GM21528 (cell line): ENCODE measurements around the gene COMMD3.
A peak's percentile ranks its signal among the peaks of the same experiment; 100 is the strongest.
"Not testable (repeated sequence)": the region's sequence is repeated elsewhere in the genome, so short reads cannot be mapped to it uniquely, and the experiment has no call there.

Source experiments
- ATAC-seq: cut with Tn5 transposase; IDR thresholded peaks from one replicate; pipeline ENCODE4 v1.9.1; 2021; ENCODE audit warnings: mild to moderate bottlenecking, moderate library complexity; ENCODE audit not compliant: unreplicated experiment, low FRiP score

The COMMD3 gene

DNA sequence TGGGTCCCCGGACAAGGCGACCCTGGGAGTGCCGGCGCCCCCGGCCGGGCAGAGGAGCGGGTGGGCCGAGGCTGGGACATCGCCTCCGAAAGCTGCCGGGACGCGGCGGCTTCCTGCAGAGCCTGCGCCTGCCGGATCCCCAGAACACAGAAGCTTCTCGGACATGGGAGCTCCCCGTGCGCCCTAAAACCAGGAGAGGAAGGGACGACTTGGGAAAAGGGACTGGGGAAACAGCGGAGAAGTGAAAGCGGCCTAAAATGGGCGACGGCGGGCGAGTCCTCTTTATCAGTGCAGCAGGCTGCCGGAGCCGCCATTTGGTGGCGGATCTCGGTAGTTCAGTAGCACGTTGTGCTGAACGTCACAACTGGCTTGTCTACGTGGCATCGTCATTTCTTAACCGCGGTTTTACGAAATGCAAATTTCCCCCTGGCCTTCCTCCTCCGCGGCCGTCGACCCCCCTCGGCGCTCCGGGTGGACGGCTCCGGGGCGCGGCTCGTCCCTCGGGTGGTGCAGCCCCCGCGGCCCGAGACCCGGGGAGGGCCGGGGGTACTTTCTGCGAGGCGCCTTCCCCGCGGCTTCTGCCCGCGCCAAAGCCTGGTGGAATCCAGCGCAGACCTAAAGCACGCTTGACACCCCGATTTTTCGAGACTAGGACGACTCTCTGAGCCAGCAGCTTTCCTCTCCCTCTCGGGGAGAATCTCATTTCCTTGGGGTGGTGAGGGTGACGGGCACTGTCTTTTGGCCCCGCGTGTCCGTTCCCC lies 19.2 kb downstream of the COMMD3 start:
- ATAC-seq, result peak; percentile 38

DNA sequence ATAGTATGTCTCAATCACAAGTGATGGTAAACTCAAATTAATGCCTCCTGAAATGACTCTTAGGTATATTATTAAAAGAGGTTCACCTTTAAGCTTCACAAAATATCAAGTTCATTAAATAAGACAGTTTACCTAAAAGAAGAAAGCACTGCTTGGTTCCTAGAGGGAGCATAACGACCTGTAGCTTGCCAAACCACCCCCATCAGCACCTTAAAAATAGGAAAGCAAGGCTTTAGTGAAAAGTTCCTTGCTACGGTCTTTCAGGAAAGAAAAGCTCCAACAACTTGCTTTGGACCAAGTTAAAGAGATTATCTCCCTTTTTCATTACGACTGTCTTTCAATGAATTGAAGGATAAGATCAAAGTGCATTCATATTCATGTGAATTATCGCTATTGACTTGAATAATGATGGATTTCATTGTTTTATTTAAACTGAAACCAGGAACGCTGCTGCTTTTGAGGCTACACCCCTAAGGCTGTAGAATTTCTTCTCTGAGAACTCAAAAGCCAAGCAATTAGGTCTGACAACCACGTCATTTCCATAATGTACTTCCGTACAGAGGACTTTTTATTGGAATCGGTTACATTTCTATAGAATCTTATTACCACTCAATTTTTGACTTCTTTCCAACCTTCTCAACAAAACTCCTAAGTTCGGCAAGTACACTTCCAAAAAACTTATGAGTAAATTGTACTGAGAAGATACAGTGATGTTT lies 22.2 kb downstream of the COMMD3 start:
- no peak for ATAC-seq

DNA sequence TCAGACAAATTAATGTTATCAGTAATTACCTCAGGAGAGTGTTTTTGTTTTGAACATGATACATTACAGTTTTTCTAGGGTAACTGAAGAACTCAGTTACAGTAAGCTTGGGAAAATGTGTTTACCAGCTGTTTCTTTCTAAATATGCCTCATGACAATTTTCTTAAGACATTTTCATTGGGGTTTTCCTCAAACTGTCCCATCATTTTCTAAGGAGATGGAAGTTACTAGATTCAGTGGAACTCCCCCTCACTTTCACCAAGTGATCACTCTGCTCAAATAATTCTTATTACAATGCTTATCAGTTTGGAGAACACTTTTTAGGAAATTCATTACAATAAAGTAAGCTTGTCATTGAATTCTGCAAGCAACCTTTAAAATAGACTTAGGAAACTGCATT lies 22.7 kb downstream of the COMMD3 start:
- no peak for ATAC-seq

DNA sequence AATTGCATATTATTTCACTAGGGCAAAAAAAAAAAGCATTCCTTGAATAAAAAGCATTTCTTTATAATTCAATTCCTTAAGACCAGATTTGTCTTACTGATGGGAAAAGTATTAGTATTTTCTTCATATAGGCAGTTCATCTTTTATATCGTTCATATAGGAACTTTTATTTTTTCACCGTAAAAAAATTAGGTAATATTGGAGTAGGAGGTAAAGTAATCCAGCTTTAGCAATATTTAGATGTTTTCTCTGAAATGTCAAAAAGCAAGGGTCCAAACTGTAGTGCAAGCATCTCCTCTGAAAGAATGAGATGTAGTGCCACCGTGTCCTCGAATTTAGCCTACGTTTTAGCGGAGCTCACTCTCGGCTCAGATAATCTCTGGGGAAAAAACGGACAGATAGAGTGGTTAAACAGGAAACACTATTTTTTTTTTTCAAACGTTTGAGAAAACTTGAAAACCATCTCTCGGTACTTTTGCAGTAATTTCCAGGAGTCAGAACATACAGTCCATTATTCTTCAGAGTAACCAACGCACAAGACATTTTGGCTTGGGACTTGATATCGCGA lies 23.7 kb downstream of the COMMD3 start:
- no peak for ATAC-seq

DNA sequence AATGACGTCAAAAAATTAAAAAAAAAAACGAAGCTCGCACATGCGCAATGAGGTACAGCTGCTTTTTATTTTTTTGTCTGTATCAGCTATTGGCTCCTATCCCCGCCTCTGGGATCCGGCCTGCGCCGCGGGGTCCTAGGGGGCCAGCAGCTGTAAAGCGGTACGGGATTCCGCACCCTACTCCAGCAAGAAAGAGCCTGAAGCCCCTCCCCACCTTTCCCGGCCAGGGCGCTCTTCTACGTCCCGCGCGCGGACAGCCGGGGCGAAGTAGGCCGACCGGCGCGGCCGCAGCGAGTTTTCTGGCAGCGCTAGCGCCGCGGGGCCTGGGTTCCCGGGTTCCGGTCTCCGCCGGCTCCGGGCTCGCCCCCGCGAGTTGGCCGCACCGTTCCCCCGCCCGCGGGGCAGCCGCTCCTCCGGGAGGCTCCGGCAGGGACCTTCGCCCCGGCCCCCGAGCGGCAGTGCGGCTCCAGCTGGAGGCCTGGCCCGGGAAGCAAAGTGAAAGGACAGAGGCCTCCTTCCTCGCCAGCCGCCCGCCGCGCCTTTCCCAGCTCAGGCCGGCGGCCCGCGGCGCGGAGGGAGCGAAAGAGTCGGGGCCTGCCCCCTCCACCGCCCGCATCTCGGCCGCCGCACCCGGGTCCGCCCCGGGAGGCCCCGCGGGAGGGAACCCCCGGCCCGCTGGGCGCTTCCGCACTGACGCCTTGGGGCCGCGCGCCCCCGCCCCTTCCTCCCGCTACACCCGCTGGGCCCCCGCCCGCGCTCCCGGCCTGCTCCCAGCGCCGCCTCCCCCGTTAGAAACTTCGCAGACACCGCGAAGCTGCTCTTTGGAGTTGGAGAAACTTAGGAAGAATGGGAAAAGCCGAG lies 24.4 kb downstream of the COMMD3 start:
- ATAC-seq, result peak; percentile 53

DNA sequence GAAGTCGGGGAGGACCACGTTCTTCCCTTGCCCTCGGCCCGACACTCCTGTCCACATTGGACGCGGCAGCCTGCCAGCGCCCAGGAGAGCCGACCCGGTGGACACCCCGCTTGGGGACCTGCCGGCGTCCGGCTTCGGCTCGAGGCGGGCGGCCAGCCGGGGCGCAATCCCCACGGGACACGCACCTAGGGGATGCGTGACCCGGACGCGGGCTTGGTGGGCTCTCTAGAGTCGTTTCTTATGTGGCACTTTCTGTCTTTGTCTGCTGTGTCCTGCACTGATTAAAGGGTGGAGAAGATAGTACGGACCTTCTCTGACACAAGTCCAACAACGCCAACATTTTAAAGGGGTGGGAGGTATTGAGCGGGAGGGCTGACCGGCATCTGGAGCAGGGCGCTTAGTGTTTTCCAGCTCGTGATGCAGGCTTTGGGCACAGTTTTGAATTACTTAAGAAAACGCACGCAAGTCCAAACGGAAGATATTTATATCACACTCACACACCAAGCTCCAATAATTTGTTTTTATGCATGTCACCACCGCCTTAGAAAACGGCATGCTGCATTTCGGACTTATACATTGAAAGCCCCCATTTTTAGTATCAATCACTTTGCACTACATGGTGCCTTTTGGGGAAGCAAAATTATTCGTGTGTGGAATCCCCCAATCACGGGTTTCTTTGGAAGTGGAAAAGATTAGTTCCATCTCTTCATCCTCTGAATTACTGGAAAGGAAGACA lies 25.2 kb downstream of the COMMD3 start:
- peak; percentile 18 for ATAC-seq

DNA sequence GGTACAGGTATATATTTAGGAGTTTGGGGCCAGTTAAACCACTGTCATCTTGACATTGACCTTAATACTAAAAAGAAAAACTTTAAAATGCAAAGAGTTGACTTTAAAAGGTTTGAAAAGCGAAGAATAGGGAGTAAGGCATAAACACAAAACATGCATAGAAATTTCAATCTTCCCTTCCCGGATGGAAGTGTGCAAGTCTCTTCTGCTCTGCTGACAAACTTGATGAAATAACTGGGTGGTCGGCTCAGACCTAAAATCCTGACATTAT lies 25.7 kb downstream of the COMMD3 start:
- no peak for ATAC-seq

DNA sequence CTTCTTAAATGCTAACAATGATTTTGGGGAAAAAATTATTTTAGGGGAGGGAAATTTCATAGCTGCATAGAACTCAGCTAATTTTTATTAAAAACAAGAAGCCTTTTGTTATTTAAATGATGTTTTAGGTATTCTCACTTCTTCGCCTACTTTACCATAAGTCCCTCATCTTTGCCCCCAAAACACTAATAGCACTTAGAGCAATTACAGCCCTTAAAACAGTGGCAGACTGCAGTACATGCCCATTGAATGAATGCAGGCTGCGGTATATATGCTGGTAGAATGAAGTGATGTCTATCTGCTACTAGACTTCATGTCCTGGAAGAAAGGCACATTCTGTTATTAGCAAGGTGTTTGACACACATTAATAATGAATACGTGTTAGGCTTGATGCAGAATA lies 26.2 kb downstream of the COMMD3 start:
- ATAC-seq, result no peak

DNA sequence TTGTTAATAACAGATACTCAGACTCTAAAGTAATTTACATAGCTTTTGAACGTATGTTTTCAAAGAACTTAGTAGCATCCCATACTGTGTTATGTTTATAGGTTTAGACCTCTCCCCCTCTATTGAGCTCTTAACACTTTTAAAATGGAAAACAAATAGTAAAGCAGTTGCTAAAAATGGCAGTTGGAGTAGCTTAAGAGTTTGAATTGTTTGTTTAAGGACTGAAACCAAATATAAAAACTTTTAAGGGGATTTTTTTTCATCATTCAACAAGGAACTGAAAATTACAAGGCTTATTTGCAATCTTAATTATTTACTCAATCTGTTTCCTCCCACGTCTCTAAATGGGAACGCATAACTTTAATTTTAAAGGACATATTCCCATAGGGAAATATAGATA lies 27.5 kb downstream of the COMMD3 start:
- ATAC-seq, result no peak

DNA sequence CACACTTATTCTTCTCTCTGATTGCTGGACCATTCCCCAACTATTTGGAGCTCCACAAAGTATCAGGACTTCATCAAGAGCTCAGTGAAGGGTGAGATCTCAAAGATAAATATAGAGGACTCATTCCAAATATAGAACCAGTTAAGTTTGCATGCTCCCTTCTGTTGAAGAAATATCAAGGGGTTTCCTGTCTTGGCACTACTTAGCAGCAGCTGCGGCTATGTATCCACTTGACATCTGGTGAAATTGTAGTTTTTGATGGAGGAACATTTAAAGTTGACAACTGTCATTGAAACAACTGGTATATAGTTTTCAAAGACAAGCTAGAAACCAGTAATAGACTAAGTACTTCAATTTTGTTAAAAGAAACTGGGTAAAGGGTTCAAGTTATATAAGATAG lies 28.1 kb downstream of the COMMD3 start:
- ATAC-seq, result no peak

DNA sequence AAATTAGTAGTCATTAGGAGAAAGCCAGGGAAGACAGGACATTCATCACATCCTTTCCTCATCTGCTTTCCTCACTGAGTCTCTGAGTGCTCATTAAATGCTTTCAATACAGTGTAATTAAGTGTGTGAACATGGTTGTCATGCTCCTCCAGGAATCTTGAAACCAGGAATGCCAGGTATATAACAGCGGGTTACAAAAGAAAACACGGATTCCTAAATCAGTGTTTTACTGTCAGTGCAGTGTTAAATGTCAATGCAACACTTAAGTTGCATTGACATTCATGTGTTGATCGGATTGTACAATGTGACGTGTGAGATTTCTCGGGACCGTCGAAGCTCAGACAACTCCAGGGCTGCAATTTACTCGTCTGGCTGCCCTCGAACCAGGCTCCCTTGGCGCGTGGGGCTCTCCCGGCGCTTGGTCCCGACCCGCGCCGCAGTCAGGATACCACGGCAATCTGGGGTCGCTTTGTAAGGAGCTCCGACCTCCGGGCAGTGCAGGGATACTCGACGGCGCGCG lies 28.7 kb downstream of the COMMD3 start:
- ATAC-seq, result no peak

DNA sequence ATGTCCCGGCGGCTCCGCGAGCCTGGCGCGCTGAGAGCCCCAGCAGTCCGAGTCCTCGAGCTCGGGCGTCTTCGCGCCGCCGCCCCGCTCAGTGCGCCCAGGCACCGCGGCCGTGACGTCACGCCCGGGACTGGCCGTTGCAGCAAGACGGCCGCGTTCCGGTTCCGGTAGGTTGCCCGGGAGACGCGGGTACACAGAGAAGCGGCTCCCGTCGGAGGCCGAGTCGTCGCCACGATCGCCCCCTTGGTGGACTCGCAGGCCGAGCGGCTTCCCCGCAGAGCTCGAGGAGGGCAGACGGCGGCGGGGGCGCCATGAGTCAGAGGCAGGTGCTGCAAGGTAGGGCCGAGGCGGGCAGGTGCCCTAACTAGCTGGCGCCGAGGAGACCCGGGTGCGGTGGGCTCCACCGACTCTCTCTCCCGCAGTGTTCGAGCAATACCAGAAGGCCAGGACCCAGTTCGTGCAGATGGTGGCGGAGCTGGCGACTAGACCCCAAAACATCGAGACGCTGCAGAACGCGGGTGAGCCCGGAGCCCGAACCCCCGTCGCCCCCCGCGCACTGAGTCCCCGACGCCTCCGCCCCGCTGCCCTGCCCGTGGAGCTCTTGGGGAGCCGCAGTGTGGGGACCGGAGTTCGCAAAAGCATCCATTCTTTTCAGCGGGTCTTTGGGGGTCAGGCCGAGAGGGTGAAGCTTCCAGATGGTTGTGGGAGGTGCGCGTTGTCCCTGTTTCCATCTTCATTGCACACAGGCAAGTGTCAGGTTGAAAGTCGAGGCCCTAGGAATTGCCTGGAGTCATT lies 29.3 kb downstream of the COMMD3 start, which contains the start of gene SPAG6:
Gene SPAG6, plus strand, starts transcription at position 196 of the 795 bp plus-strand sequence. Its CDS starts 116 bp downstream, at position 312.
- no peak for ATAC-seq

DNA sequence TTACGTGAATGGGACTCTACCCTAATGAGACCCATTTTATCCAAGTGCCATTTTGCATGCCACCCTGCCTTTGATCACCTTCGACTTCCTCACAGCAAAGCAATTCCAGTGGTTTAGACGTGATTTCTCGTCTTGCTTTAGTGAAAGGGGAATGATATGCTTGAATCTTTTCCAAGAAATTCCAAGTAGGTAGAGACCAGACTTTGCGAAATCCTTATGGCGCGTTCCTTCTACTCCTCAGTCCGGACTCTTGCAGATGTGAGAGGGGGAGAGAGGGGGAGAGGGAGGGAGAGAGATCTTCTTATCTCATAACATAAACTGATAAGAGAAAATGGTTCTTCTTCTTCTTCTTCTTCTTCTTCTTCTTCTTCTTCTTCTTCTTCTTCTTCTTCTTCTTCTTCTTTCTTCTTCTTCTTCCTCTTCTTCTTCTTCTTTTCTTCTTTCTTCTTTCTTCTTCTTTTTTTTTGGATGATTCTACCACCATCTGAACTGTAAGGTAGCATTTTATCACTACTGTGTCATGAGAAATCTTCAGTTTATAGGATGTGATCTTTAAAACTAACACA lies 30.0 kb downstream of the COMMD3 start:
- ATAC-seq, result no peak

DNA sequence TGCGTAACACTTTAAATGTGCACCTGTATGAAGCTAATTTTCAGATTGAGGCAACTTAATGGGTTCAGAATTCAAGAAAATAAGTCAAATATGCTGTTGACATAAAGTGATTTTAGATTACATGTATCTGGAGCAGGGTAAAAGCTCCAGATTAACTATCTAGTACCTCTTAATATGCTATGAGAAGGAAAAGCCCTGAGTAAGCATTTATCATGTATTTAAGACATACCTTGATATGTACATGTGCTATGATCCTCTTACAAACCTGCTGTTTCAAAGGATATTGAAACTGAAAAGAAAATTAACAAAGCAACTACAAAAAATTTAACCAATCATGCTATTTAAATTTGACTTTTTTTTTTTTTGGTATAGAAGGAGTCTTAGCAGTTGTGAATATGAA lies 33.6 kb downstream of the COMMD3 start:
- ATAC-seq, result no peak

DNA sequence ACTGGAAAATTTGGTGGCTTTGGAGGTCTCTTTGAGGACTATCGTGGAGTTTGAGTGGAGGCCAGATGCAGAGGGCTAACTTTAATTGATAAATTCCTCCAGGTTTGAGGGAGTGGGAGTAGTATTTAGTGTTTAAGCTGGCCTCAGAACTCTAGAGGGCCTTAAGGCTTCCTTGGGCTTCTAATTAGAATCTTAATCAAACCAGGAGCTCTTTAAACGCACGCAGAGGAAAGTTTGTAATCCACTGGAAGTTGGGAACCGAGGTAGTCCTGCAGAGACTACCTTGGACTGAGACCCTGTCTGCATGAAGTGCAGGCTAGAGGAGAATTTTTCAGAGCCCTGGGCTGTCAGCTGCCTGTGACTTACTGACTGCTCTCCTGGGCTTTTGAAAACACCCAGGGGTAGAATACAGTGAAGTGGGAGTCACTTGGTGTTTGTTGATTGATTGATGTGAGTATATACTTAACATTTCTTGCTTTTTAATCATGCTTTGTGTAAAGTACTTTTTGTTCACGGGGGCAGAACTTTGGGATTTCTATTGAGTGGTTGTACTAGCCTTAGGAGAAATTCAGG lies 35.0 kb downstream of the COMMD3 start:
- no peak for ATAC-seq

DNA sequence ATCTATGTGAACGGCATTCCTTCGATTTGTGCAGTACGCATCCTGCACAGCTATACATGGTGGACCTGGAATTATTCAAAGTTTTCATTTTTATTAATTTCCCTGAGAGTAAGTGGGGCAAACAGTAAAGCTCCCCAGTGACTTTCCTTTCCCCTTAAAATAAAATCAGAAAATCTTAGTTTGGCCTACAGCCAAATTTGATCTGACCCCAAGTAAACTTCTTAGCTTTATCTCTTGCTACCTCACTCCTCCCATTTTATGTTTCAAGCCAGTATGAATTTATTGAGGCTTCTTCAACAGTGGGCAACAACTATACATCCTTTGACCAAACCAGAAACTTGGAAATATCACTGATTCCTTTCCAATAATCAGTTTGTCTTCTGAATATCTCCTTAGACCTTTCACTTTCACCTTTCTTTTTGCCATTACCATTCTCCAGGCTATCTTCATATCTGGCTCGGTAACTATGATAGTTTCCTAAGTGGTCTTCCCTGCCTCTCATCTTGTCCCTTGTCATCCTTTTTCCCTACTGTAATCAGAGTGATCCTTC lies 40.2 kb downstream of the COMMD3 start:
- no peak for ATAC-seq

DNA sequence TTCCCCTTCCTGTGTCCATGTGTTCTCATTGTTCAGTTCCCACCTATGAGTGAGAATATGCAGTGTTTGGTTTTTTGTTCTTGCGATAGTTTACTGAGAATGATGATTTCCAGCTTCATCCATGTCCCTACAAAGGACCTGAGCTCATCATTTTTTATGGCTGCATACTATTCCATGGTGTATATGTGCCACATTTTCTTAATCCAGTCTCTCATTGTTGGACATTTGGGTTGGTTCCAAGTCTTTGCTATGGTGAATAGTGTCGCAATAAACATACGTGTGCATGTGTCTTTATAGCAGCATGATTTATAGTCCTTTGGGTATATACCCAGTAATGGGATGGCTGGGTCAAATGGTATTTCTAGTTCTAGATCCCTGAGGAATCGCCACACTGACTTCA lies 41.6 kb downstream of the COMMD3 start:
- ATAC-seq, result not testable (repeated sequence)

DNA sequence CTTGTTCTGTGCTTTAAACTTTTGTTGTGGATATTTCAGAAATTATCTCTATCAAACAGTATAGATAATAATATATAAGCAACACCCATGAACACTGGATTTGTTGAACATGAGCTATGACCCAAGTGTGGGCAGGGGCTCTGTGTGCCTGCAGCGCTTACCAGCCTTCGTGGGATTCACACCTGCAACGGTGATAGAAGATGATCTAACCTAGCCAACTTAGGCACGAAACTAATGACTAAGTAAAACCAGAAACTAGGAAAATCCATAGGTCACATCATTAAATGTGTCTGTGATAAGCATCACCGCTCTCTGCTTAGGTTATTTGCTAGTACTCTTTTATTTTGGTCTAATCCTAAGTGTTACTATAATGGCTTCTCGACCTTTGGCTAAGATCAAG lies 47.1 kb downstream of the COMMD3 start:
- ATAC-seq, result no peak
